Left renal pelvis (tissue), 4 donors: ENCODE measurements around the gene ITGA2. TPM values are rescaled to one million over a fixed set of nuclear protein-coding genes. Genes with fewer than 3 reads are reported as not detected.
"Not testable (repeated sequence)": the region's sequence is repeated elsewhere in the genome, so short reads cannot be mapped to it uniquely, and the experiment has no call there.

Source experiments
- DNase-seq, 4 donors: peaks; one replicate each; pipeline ENCODE4 v3.0.0-alpha.2; 2013; ENCODE audit warnings: low read depth in 4 of 4, low spot score in 3 of 4
- polyA plus RNA-seq, 4 donors: library from polyadenylated mRNA; unstranded; fragments of 120-200 nt; gene quantifications; one replicate each; pipeline ENCODE4 v1.2.1, GENCODE V29; 2013; ENCODE audit not compliant: insufficient read length in 4 of 4

The ITGA2 gene
- polyA plus RNA-seq, 4 donors, result 8.3 to 33.8 (median 27.1) TPM

GRCh38 chr5:53091289-53091688 lies 102.1 kb downstream of the ITGA2 start:
- no peak for DNase-seq

DNA sequence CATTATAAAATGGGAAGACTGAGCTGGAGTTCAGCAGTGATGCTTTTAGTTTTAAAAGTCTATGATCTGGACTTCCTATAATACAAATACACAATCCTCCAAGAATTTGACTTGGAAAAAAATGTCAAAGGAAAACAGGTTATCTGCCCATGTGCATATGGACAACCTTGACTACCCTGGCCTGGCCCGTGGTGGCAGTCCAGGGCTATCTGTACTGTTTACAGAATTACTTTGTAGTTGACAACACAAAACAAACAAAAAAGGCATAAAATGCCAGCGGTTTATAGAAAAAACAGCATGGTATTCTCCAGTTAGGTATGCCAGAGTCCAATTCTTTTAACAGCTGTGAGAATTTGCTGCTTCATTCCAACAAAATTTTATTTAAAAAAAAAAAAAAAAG lies 103.1 kb downstream of the ITGA2 start:
- no peak for DNase-seq

- DNase-seq, result no peak
Observed at GRCh38 chr5:53095217-53095616, 106.1 kb downstream of the ITGA2 start.

- DNase-seq, result peak in 3 of 4 donors; percentile 22 to 46 (median 24)
Observed at GRCh38 chr5:53095931-53096525, 106.9 kb downstream of the ITGA2 start.

GRCh38 chr5:53099546-53099945 lies 110.4 kb downstream of the ITGA2 start:
- peak in 2 of 4 donors; percentile 15 to 32 for DNase-seq

- DNase-seq, result no peak
Observed at GRCh38 chr5:53100606-53101005, 111.5 kb downstream of the ITGA2 start.

DNA sequence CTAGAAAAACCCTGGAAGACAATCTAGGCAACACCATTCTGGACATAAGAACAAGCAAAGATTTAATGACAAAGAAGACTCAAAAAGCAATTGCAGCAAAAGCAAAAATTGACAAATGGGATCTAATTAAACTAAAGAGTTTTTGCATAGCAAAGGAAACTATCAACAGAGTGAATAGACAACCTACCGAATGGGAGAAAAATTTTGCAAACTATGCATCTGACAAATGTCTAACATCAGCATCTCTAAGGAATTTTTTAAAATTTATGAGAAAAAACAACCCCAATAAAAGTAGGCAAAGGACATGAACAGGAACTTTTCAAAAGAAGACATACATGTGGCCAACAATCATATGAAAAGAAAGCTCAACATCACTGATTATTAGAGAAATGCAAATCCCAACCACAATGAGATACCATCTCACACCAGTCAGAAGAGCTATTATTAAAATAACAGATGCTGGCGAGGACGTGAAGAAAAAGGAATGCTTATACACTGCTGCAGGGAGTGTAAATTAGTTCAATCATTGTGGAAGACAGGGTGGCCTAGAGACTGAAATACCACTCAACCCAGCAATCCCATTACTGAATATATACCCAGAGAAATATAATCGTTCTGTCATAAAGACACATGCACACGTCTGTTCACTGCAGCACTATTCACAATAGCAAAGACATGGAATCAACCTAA lies 116.6 kb downstream of the ITGA2 start:
- DNase-seq, result no peak

DNA sequence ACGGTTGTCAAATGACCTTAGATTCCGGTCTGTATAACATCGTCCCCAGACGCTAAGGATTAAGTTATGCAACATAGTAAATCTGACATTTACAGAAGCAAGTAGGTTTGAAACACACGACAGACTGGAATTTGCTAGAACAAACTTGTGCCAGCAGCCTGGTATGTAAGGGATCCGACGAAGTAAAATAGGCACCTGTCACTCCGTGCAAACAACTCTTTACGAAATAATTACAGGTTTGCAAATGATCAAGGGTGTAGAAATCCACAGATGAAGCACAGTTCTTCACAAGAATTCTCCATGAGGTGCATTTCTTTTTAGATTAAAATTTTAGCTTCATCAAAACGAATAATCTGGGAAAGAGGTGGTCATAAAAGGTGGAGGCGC lies 119.9 kb downstream of the ITGA2 start:
- DNase-seq, result no peak

DNA sequence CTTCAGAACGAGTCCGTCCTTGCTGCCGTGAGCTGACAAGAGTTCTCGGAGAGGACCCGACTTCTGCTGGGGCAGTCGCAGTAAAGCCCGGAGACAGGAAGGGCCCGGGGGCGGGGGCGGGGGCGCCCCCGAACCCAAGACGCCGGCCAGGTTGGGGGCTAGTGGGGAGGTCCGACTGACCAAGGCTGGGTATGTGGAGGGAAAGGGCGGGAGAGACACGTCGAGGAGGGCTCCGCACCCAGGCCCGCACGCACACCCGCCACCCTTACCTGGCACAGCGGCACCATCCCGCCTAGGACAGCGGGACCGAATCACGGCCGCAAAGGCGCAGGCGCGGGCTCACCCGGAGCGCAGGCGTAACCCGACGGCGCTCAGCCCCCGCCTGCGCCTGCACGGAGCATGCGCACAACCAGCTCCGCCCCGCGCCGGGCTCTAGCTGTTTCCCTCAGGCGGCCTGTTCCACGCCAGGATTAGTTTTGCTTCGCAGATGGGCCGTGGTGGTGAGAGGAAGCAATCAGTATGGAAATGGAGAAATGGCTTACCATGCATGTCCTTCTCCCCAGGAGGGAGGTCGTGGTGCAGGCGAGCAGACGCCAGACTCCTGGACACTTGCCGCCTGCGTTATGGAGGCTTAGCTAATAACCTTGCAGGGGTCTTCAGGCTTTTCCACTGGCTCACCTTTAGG lies 120.4 kb downstream of the ITGA2 start, which contains the start of gene MOCS2:
Gene MOCS2, minus strand, starts transcription at position 315 of the 685 bp plus-strand sequence. CDS start 2,583 bp downstream, outside the sequence.
- DNase-seq, result peak; percentile 80 to 86 (median 85)

- DNase-seq, result no peak
Observed at GRCh38 chr5:53110156-53110555, 121.0 kb downstream of the ITGA2 start.

- no peak for DNase-seq
Observed at GRCh38 chr5:53111139-53111538, 122.0 kb downstream of the ITGA2 start.

DNA sequence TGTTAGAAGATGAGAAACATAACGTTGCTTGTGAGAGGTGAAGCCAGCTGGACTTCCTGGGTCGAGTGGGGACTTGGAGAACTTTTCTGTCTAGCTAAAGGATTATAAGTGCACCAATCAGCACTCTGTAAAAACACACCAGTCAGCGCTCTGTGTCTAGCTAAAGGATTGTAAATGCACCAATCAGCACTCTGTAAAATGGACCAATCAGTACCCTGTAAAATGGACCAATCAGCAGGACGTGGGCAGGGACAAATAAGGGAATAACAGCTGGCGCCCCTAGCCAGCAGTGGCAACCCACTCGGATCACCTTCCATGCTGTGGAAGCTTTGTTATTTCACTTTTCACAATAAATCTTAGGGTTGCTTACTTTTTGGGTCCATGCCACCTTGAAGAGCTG lies 123.2 kb downstream of the ITGA2 start:
- not testable (repeated sequence) for DNase-seq

DNA sequence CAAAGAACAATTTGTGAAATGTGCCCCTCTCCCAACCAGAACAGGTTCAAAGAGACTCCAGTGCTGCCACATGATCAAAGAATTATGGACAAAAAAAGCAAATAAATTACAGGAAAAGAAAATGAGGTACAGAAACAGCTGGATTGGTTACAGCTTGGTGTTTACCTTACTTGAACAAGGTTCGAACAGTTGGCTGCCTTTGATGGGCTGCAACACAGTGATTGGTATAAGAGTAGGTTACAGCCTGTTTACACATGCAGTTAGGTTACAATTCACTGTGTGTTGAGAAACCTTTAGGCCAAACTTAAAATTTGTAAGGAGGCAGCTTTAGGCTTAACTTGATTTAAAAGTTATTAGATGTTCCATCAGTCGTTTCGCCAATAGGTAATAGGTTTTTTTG lies 123.8 kb downstream of the ITGA2 start:
- DNase-seq, result no peak

- DNase-seq, result no peak
Observed at GRCh38 chr5:53113947-53114346, 124.8 kb downstream of the ITGA2 start.

- no peak for DNase-seq
Observed at GRCh38 chr5:53114988-53115387, 125.8 kb downstream of the ITGA2 start.

DNA sequence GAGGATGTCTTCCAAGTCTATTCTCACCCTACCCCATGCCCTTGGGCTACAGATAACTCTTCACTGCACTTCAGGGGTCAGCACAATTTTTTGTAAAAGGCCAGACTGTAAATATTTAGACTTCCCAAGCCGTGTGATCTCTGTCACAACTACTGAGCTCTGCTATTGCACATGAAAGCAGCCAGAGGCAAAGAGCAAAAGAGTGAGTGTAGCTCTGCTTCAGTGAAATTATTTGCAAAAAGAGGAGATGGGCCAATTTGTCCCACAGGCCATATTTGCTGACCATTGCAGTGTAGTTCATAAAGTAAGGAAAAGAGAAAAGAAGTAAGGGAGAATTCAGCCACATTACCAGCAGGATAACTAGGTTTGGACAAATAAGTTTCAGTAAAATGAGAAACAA lies 127.4 kb downstream of the ITGA2 start:
- DNase-seq, result no peak

DNA sequence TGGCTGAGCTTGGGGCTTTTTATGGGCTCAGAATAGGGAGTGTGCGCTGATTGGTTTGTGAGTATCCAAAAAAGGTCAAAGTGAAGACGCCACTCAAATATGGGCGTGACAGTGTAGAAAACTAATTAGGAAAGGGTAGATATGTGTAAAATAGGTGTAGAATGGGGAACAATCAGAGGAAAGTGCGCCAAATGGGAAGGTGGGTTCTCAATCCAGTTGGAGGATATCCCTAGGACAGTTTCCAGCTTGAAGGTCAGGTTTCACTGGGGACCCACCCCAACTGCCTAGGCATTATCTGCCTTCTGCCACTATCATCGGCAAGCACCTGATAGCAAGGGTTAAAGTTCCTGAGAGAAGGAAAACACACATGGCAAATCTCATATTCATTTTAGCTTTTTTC lies 129.7 kb downstream of the ITGA2 start:
- DNase-seq, result no peak

- DNase-seq, result no peak
Observed at GRCh38 chr5:53120165-53120564, 131.0 kb downstream of the ITGA2 start.

- no peak for DNase-seq
Observed at GRCh38 chr5:53123702-53124101, 134.6 kb downstream of the ITGA2 start.

DNA sequence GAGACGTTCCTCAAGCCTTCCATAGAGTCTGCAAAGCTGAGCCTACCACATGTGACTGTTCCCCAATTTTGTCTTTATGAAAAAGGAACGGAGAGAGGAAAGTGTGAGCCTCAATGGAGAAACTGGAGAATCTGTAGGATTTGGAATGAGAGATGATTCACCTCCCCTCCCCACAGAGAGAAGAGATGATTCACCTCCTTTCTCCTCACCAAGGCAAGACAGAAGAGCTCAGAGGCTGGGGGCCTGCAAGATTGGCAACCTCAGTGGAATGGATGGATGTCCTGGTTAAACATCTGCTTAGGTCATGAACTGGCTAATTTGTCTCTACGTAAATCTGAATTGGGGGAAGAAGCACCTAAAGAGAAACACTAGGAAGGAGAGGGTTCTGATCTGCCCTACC lies 137.4 kb downstream of the ITGA2 start:
- DNase-seq, result no peak

DNA sequence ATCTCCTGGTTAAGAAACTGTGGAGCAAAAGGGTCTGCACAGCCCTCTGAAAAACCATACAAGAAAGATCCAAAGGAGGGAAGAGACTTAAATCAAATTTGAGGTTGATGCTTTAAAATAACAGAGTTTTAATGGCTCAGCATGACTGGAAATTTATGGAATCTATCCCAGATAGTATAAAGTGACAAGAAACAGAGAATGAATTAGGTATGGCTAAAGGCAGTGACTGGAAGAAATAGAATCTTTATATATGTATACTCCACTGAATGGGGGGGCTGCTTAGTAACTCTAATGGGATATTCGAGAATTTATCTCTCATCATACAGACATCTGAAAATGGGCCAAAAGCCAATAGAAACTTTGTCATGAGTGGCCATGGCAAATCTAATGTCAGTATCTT lies 138.0 kb downstream of the ITGA2 start:
- DNase-seq, result no peak

GRCh38 chr5:53128481-53128880 lies 139.3 kb downstream of the ITGA2 start:
- no peak for DNase-seq
